Activated naive CD4-positive, alpha-beta T cell treated with anti-CD3 and anti-CD28 coated beads, Interleukin-2, amount 10 ng/mL, durations not matched to agents 5 hours and 36 hours (primary cell): ENCODE results near the gene PSMC5. TPM values are rescaled to one million over a fixed set of nuclear protein-coding genes. Genes with fewer than 3 reads are reported as not detected.

ENCODE experiments used
- total RNA-seq, 2 experiments: library from RNA; stranded (reverse); gene quantifications; one replicate each; pipeline ENCODE4 v1.2.3, GENCODE V29; 2021

PSMC5 gene
- total RNA-seq, result 100 to 1,000 TPM; 131 to 137 TPM

DNA sequence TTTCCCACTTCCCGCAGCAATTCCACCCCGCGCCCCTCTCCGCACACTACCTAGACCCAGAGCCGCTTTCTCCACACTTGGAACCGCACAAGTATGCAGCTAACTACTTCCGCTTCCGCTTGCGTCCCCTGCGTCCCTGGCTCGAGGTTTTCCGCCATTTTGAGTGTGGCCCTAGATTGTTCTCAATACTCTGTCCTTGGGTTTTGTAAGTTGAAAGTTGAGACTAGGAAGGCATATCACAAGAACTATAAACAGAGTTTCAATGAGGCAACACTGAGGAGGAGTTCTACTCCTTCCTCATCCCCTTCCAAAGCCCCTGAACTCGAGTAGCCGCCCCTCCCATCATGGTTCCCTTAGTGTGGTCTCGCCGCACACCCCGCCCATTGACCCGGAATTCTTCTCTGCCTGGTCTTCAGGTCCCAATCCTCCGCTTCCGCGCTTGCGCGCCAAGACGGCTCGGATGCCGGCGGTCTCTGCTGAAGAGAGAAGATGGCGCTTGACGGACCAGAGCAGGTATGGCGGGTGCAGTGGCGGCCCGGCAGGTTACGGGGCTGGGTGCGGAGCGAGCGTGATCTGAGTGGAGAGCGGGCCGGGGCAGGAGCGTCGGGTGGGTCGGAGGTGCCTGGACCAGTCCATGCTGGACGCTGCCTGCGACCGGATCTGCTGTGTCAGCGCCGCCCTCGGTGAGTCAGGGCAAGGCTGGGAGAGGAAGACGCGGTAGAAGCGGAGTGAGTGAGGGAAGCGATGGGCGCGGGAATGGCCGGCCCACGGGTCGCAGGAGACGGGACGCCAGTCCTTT is at the start of gene PSMC5, which contains the start of gene FTSJ3:
Gene PSMC5, plus strand, starts transcription at position 430 of the 799 bp plus-strand sequence. Its CDS starts 60 bp downstream, at position 490.
Gene FTSJ3, minus strand, starts transcription at position 662 of the 799 bp plus-strand sequence. CDS start 761 bp downstream, outside the sequence.

DNA sequence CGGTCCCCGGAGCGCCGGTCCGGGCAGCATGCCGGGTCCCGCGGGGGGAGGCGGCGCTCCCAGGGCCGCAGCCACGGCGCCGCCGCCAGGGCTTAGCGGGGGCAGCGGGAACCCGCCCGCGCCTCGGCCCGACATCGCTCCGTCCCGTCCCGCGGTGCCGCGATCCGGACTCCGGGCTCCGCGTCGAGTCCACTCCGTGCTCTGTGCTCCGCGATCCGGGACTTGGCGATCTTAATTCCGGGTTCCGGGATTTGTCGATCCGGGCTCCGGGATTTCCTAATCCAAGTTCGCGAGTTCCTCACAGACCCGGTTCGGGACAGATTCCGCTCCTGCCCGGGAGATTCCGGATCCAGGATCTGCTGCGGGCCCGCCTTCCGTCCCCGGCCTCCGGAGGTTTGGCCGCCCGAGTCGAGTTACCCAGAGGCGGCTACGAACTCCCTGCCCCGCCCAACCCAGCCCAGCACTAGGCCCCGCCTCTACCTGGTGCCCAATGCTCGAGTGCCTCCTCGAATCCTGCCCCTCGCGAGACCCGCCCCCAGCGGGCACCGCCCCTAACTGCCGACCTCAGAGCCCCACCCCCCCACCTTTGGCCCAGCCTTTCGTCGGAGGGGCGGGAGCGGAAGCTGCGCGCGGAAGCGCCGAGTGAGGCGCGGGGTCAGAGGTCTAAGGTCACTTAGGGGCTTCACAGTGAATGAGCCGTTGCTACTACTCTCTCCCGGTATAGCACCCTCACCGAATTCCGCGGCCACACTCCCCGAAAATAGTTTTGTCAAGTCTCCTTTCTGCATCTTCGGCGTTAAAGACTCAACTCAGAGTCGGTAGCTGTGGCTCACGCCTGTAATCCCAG is 15.5 kb downstream of the PSMC5 start, which contains the start of gene SMARCD2:
Gene SMARCD2, minus strand, starts transcription at position 146 of the 847 bp plus-strand sequence. Its CDS starts 11 bp downstream, at position 135.

DNA sequence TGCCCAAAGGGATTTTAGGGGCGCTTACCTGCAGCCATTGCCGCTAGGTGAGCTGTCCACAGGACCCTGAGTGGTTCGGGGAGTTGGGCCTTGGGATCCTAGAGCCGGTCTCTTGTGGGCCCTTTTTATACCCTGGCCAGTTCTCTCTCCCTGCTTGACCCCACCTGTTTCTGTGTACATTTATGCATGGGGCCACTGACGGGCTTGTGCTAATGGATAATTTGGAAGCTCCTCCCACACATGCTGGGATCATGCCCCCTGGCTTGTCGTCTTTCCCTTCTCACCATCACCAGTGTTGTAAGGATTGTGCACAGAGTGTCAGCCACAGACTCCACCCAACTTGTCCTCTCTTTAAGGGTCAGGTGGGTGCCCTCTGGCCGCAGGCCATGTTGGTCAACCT is 46.3 kb downstream of the PSMC5 start, which contains the start of gene CSH2:
Gene CSH2, minus strand, starts transcription at position 101 of the 400 bp plus-strand sequence. Its CDS starts 63 bp downstream, at position 38.

Other genes with a start within 250 kb of the PSMC5 start
- 10 to 100 TPM; 20.3 to 22.4 TPM for gene TACO1, start 226.5 kb upstream of the PSMC5 start, total RNA-seq
- gene MAP3K3, start 205.0 kb upstream of the PSMC5 start, total RNA-seq, result 10 to 100 TPM; 43.0 to 44.6 TPM
- 100 to 1,000 TPM; 522 to 536 TPM for gene LIMD2, start 127.3 kb upstream of the PSMC5 start, total RNA-seq
- 10 to 100 TPM; 40.0 to 42.5 TPM for gene STRADA, start 85.6 kb upstream of the PSMC5 start, total RNA-seq
- 10 to 100 TPM; 46.0 to 47.9 TPM for gene CCDC47, start 53.8 kb upstream of the PSMC5 start, total RNA-seq
- gene DDX42, start 53.3 kb upstream of the PSMC5 start, total RNA-seq, result 100 to 1,000 TPM; 122 to 123 TPM
- 10 to 100 TPM; 42.1 to 44.5 TPM for gene FTSJ3, start 232 bp downstream of the PSMC5 start, total RNA-seq
- 100 to 1,000 TPM; 127 to 128 TPM for gene SMARCD2, start 15.3 kb downstream of the PSMC5 start, total RNA-seq
- not detected for gene CSH2, start 46.2 kb downstream of the PSMC5 start, total RNA-seq
- gene GH2, start 54.5 kb downstream of the PSMC5 start, total RNA-seq, result not detected
- not detected for gene CSH1, start 69.1 kb downstream of the PSMC5 start, total RNA-seq
- gene CSHL1, start 83.8 kb downstream of the PSMC5 start, total RNA-seq, result not detected
- gene GH1, start 91.4 kb downstream of the PSMC5 start, total RNA-seq, result not detected
- gene CD79B, start 104.9 kb downstream of the PSMC5 start, total RNA-seq, result 10 to 100 TPM; 37.2 to 38.2 TPM
- under 1 TPM in 1 of 2 experiments, not detected in 1; 0.08 TPM for gene SCN4A, start 145.5 kb downstream of the PSMC5 start, total RNA-seq
- 1 to 10 TPM; 1.5 to 2.0 TPM for gene PRR29, start 170.9 kb downstream of the PSMC5 start, total RNA-seq
- gene ICAM2, start 193.2 kb downstream of the PSMC5 start, total RNA-seq, result 100 to 1,000 TPM; 124 to 133 TPM